Measurements from ENCODE around the gene SMO. TPM values are rescaled to one million over a fixed set of nuclear protein-coding genes. Genes with fewer than 3 reads are reported as not detected.
A peak's percentile ranks its signal among the peaks of the same experiment; 100 is the strongest.

The SMO gene
- total and polyA plus RNA-seq, 4 donors: 2.9 to 16.3 (median 10.7) TPM

GRCh38 chr7:129162732-129163131, 25.7 kb upstream of the SMO start:
- no peak overlapping the region for H3K4me3 ChIP-seq (ENCODE audit: low read depth in 1 of 3, low read length in 3 of 3)
- H3K36me3 ChIP-seq (ENCODE audit: control insufficient read depth in 4 of 4, insufficient read depth in 3 of 4, low read depth in 1 of 4, low read length in 3 of 4): peaks cover 0 to 4% (median 1%) of the 10 kb centered on the region in 4 donors
- WGBS: 84% methylated on average over 5 of the region's 5 CpGs
- no peak for TF ChIP-seq RAD21 (IDR thresholded peaks at IDR 0.05)
- TF ChIP-seq ATF3 (IDR thresholded peaks at IDR 0.05): no peak
- TF ChIP-seq JUND (IDR thresholded peaks at IDR 0.05): no peak
- TF ChIP-seq GABPA (IDR thresholded peaks at IDR 0.05 in 1 of 2, conservative IDR thresholded peaks at IDR 0.05 in 1 of 2): no peak
- no peak for TF ChIP-seq HNF4A (conservative IDR thresholded peaks at IDR 0.05)
- TF ChIP-seq FOXA2 (IDR thresholded peaks at IDR 0.05): no peak
- TF ChIP-seq CTCF (IDR thresholded peaks at IDR 0.05; ENCODE audit: low read depth, low read length, missing input control): no peak
- no peak for TF ChIP-seq TAF1 (conservative IDR thresholded peaks at IDR 0.05)
- no peak for TF ChIP-seq EGR1 (IDR thresholded peaks at IDR 0.05; ENCODE audit: low read depth in 2 of 2)
- H3K27me3 ChIP-seq (ENCODE audit: control insufficient read depth in 4 of 4, insufficient read depth in 4 of 4, low read length in 3 of 4): no peaks in the 10 kb centered on the region
- H3K9me3 ChIP-seq (ENCODE audit: control insufficient read depth in 4 of 4, low read length in 3 of 4): no peaks in the 10 kb centered on the region
- H3K9ac ChIP-seq (ENCODE audit: low read depth in 1 of 2, low read length in 2 of 2): no peak overlapping the region
- peaks cover 0 to 3% (median 0%) of the 10 kb centered on the region in 4 donors for H3K4me1 ChIP-seq (ENCODE audit: control insufficient read depth in 4 of 4, insufficient read depth in 4 of 4, low read length in 3 of 4)
- no peak for DNase-seq (ENCODE audit: low spot score)
- no peak overlapping the region for H3K27ac ChIP-seq (ENCODE audit: low read depth in 1 of 2, low read length in 2 of 2)

- H3K27ac ChIP-seq (ENCODE audit: low read depth in 1 of 2, low read length in 2 of 2): no peak overlapping the region
- H3K4me3 ChIP-seq (ENCODE audit: low read depth in 1 of 3, low read length in 3 of 3): no peak overlapping the region
- DNase-seq (ENCODE audit: low spot score): no peak
- H3K9me3 ChIP-seq (ENCODE audit: control insufficient read depth in 4 of 4, low read length in 3 of 4): no peaks in the 10 kb centered on the region
- TF ChIP-seq CTCF (IDR thresholded peaks at IDR 0.05; ENCODE audit: low read depth, low read length, missing input control) (peak; percentile 77), SP1 (IDR thresholded peaks at IDR 0.05) (no peak), RAD21 (IDR thresholded peaks at IDR 0.05) (peak; percentile 83 to 84)
- H3K9ac ChIP-seq (ENCODE audit: low read depth in 1 of 2, low read length in 2 of 2): no peak overlapping the region
- 63% methylated on average over 11 of the region's 11 CpGs for WGBS
- peaks cover 0 to 3% (median 0%) of the 10 kb centered on the region in 4 donors for H3K4me1 ChIP-seq (ENCODE audit: control insufficient read depth in 4 of 4, insufficient read depth in 4 of 4, low read length in 3 of 4)
- peaks cover 0 to 4% (median 1%) of the 10 kb centered on the region in 4 donors for H3K36me3 ChIP-seq (ENCODE audit: control insufficient read depth in 4 of 4, insufficient read depth in 3 of 4, low read depth in 1 of 4, low read length in 3 of 4)
- no peaks in the 10 kb centered on the region for H3K27me3 ChIP-seq (ENCODE audit: control insufficient read depth in 4 of 4, insufficient read depth in 4 of 4, low read length in 3 of 4)
Observed at GRCh38 chr7:129163875-129164544, 24.4 kb upstream of the SMO start.

GRCh38 chr7:129166745-129167144, 21.7 kb upstream of the SMO start:
- H3K9me3 ChIP-seq (ENCODE audit: control insufficient read depth in 4 of 4, low read length in 3 of 4): no peaks in the 10 kb centered on the region
- no peak overlapping the region for H3K4me3 ChIP-seq (ENCODE audit: low read depth in 1 of 3, low read length in 3 of 3)
- peaks cover 0 to 4% (median under 1%) of the 10 kb centered on the region in 4 donors for H3K36me3 ChIP-seq (ENCODE audit: control insufficient read depth in 4 of 4, insufficient read depth in 3 of 4, low read depth in 1 of 4, low read length in 3 of 4)
- no peaks in the 10 kb centered on the region for H3K27me3 ChIP-seq (ENCODE audit: control insufficient read depth in 4 of 4, insufficient read depth in 4 of 4, low read length in 3 of 4)
- WGBS: 93% methylated on average over 4 of the region's 4 CpGs
- no peak for DNase-seq (ENCODE audit: low spot score)
- H3K27ac ChIP-seq (ENCODE audit: low read depth in 1 of 2, low read length in 2 of 2): no peak overlapping the region
- peaks cover 0 to 6% (median 2%) of the 10 kb centered on the region in 4 donors for H3K4me1 ChIP-seq (ENCODE audit: control insufficient read depth in 4 of 4, insufficient read depth in 4 of 4, low read length in 3 of 4)
- H3K9ac ChIP-seq (ENCODE audit: low read depth in 1 of 2, low read length in 2 of 2): no peak overlapping the region
- TF ChIP-seq ZBTB33 (IDR thresholded peaks at IDR 0.05): no peak
- no peak for TF ChIP-seq RAD21 (IDR thresholded peaks at IDR 0.05)
- TF ChIP-seq HNF4A (conservative IDR thresholded peaks at IDR 0.05): no peak
- TF ChIP-seq CTCF (IDR thresholded peaks at IDR 0.05; ENCODE audit: low read depth, low read length, missing input control): no peak
- TF ChIP-seq HNF4G (IDR thresholded peaks at IDR 0.05): no peak
- no peak for TF ChIP-seq MAX (IDR thresholded peaks at IDR 0.05)
- no peak for TF ChIP-seq FOXA2 (IDR thresholded peaks at IDR 0.05)
- no peak for TF ChIP-seq TAF1 (conservative IDR thresholded peaks at IDR 0.05)
- no peak for TF ChIP-seq JUND (IDR thresholded peaks at IDR 0.05)
- no peak for TF ChIP-seq EGR1 (IDR thresholded peaks at IDR 0.05; ENCODE audit: low read depth in 2 of 2)
- TF ChIP-seq FOXA1 (IDR thresholded peaks at IDR 0.05): no peak
- TF ChIP-seq YY1 (IDR thresholded peaks at IDR 0.05): no peak
- no peak for TF ChIP-seq ATF3 (IDR thresholded peaks at IDR 0.05)
- no peak for TF ChIP-seq NR2F2 (IDR thresholded peaks at IDR 0.05)

Measured in liver (tissue), 9 donors.